Stimulated activated CD4-positive, alpha-beta T cell treated with anti-CD3 and anti-CD28 coated beads, TNF-alpha, amount 100 ng/mL, for 4 hours (primary cell): Measurements from ENCODE around the gene MDM1.
A peak's percentile ranks its signal among the peaks of the same experiment; 100 is the strongest.

ENCODE experiments used
- DNase-seq, 3 experiments: peaks; one replicate each; pipeline ENCODE4 v3.0.0-alpha.2; 2020; ENCODE audit warnings: low read depth in 3 of 3

MDM1 gene

DNA sequence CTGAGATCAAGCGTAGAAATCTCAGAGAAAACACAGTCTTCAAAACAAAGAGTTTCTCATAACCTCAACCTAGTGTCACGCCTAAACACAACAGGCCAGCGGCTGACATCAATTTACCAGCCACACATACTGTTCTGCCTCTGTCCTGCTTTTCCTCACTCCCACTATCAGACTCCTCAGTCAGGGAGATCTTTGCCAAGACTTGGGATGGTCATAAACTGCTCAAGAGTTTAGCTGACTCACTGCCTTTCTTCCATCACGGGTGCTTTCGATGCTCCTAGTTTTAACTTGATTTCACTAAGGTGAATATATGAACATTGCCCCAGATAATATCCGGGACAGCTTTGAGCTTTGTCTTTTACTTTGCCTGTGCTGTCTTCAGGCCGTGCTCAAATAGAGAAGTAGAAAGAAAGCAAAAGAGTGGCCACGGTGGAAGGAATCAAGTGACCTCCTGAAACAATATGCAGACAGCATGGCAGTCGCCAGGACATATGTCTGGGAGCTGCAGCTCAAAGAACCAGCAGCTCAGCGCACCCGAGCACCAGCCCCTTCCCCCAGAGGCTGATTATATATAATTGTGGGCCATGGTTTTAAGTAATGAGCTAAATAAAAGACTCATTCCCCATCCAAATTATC lies 12.1 kb downstream of the MDM1 start:
- no peak for DNase-seq

DNA sequence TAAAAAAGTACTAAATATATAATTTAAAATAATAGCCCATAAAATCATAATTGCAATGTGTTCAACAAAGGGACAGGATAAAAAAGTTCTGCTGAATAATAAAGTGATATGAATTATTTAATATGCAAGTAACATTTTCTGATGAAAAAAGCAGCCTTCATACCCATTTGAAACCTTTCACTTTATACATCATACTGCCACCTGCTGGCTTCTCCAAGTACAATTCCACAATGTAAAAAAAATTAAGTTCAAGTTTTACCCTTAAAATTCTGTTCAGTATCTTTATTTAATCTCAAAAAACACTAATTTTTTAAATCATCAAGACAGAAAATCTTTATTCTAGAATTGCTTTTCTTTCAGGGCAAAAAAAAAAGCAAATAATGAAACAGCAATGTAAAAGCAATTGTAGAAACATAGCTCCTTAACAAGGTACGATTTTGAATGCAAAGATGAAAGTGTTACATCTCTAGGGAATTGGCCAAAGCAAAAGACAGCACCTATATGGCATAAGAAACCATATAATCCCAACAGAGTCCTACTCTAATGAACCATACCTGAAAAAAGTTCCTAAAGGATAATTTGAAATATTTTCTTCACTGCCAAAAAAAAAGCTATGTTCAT lies 15.0 kb downstream of the MDM1 start:
- peak in 1 of 3 experiments; percentile 36 for DNase-seq

DNA sequence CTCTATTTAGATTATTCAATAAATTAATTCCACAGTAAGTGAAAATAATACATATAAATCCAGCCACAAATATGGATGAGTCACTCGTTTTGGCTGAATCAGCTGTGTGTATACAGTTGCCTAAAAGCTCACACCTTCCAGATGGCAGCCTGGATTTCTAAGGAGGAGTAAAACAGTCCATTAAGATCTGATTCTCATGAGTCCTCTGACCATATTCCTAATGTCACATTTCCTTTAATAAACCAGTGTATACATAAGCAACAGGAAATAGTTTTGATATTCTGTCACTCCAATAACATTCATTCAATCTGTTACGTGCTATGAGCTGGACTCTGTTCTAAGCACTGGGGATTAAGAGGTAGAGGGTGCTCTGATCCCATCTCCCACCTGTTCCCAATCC lies 21.8 kb downstream of the MDM1 start:
- DNase-seq = no peak

DNA sequence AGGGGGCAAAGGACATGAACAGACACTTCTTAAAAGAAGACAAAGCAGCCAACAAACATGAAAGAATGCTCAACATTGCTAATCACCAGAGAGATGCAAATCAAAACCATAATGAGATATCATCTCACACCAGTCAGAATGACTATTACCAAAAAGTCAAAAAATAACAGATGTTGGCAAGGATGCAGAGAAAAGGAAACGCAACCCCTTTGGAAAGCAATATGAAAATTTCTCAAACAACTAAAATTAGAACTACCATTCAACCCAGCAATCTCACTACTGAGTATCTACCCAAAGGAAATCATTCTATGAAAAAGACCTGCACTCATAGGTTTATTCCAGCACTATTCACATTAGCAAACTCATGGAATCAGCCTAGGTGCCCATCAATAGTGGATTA lies 25.6 kb downstream of the MDM1 start:
- DNase-seq = no peak

DNA sequence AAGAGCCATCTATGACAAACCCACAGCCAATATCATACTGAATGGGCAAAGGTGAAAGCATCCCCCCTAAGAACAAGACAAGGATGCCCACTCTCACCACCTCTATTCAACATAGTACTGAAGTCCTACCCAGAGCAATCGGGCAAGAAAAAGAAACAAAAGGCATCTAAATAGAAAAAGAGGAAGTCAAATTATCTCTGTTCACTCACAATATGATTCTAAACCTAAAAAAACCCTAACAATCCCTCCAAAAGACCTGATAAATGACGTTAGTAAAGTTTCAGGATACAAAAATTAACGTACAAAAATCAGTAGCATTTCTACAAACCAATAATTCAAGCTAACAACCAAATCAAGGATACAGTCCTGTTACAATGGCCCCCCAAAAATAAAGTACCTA lies 26.9 kb downstream of the MDM1 start:
- no peak for DNase-seq

DNA sequence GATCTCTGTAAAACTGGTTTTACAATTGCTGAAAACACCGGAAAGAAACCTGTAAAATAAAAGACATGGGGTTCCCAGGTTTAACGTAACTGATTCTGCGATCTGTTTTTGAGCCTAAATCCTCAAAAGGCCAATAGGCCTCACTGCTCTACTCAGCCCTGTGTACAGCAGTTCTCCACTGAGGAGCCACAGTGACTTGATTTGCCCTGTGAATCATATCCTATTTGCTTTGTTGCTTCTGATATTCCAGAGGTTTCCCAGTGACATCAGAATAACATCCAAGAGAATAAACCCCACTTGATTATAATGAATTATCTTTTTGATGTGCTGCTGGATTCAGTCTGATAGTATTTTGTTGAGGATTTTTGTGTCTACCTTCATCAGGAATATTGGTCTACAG lies 27.5 kb downstream of the MDM1 start:
- DNase-seq = no peak

DNA sequence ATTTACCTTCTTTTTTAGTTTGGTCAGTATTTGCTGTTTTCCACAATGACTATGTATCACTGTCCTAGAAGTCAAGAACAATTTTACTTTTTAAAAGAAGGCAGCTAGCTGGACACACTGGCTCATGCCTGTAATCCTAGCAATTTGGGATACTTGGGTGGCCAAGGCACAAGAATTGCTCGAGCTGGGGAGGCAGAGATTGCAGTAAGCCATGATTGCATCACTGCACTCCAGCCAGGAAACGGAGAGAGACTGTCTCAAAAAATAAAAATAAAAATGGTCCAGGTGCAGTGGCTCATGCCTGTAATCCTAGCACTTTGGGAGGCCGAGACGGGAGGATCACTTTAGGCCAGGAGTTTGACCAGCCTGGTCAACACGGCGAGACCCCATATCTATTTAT lies 28.3 kb downstream of the MDM1 start:
- DNase-seq = no peak

DNA sequence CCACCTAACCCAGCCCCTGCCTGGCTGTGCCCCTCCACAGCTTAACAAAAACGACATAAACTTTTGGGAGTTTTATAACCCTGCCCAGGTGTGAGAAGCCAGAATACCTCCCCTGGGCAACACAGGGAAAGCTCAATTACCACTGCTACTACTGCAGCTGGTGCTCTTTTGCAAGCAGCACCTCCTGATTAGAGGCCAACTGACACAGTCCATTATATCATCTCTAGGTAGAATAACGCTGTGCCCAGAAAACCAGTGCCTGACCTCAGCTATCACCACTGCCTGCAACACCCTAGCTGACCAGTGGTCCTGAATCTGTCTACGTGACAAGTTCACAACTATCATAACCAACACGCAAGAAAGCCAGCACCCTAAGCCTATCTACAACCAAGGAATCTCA lies 34.2 kb downstream of the MDM1 start:
- no peak for DNase-seq

DNA sequence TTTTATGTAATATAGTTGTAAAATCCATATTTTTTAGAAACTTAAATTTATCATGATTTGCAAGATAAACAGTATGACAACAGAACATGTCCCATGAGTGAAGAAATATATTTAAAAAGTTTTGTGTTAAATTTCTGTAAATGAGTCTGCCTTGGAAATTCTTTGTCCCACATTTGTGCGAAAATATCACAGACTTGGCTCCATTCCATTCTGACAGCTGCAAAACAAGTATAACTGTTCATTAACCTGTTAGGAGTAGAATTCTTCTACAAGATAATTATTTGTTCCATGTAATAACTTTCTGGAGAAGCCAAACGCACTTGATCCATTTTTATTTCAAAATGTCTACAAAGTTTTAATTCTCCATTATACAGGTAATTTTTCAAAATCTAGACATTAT lies 37.9 kb downstream of the MDM1 start:
- DNase-seq = no peak

DNA sequence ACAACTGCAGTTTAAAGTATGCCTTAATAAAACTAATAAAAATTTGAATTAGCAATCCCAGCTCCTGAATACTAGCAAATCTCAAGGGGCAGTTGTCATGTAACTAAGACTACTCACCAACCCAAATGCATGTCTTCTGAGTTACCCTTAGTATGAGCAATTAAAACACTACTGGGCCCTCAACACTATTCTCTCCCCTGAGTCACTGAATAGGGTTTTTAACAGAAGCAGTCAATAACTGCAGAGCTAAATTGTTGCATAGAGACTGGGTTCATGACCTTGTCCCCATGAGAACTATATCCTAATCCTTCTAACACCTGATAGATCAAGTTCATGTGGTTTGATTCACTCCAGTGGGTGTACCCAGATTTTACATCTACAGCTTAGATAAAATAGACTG lies 38.8 kb downstream of the MDM1 start:
- no peak for DNase-seq

DNA sequence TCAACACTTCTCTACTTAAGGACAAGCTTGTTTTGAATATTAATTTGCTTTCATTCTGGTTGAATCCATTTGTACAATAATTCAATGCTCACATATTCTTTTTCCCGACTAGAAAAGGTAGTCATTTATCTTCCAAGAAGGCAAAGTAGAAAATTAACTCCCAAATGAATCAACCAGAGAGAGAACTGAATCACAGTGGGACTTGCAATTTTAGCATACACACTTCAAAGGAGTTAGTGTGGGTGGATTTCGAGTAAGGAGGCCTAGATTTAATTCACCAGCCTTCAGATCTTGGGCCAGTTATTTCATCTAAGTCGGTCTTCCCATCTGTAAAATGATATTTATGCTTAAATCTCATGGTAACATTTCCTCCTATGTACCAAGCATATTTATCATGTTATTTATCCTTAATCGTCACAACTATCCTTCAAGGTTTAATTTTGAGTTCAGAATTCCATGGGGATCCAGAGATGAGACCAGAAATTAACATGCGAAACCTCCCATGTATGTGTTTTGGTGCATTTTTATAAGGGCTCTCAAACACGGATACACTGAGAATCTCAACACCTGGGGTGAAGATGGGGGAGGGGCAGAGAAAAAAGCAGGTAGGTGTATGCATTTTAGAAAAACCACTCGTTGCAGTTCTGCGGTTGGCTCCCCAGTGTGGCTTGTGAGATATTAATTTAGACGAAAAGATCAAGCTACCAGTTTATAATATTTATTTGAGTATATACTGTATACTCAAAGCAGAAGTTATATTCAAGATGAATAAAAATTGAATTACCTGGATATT lies 39.8 kb downstream of the MDM1 start:
- no peak for DNase-seq

DNA sequence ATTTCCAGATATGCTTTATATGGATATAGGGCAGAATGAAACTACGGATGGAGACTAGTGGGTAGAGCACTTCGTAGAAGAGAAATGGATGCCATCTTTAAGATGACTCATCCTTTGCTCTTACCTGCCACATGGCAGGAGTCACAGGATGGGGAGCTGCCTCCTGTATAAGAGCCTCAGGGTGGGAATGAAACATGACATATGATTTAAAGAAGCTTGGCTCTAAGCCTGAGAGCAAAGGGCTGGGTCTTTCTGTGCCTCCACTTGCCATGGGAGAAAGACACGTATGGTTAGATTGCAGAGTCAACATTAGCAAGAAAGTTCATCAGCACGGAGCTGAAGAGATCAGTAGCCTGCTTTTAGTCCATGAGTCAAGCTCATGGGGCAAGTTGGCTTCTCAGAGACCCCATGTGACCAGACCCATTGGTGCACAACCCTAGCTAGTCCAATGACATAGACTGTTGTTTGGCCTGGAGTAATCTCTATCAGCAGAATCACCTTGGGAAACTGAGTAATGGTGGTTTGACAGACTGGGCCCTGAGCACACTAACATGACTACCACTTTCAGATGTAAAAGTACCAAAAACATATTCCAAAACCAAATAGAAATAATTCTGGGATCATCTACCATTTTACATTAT lies 40.6 kb downstream of the MDM1 start:
- no peak for DNase-seq

DNA sequence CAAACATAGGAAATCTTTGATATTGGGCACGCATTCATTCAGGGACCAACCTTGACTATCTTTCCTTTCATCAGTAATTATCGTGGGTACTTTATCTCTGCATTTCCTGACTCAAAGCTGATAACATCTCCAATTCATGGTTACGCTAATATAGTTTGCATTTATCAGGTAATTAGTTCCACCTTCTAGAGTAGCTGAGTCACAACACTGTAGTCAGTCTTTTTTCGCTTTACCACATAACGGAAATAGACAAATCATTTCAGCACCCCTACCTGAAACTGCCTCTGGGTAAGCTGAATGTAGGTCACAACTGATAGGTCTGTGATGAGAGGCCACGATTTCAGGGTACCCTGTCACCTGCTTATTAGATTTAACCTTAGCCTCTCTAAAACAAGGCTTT lies 42.0 kb downstream of the MDM1 start:
- peak in 1 of 3 experiments; percentile 11 for DNase-seq

DNA sequence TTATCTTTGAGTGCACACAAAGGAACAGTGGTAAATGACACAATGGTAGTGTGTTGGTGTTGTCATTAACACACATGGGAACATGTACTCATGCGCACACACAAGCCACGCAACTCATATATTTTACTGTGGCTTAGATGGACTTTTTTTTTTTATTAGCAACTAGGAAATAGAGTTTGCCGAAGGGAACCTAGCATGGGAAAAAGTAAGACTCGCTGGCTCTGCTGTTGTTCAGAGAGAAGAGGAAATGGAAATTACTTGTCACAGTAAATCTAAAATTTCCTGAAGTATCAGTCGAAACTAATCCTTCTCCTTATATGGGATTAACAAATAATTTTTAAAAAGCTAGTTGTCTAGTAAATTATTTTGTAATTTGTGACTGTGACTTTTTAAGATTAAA lies 45.1 kb downstream of the MDM1 start:
- no peak for DNase-seq

DNA sequence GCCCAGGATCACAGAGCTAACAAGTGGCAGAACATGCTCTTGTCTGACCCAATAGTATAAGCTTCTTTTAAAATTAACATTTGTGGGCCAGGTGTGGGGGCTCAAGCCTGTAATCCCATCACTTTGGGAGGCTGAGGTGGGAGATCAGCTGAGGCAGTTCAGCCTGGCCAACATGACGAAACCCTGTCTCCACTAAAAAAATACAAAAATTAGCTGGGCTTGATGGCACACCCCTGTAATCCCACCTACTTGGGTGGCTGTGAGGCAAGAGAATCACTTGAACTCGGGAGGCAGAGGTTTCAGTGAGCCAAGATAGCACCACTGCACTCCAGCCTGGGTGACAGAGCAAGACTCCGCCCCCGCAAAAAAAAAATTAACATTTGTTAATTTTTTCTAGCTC lies 45.8 kb downstream of the MDM1 start:
- no peak for DNase-seq

DNA sequence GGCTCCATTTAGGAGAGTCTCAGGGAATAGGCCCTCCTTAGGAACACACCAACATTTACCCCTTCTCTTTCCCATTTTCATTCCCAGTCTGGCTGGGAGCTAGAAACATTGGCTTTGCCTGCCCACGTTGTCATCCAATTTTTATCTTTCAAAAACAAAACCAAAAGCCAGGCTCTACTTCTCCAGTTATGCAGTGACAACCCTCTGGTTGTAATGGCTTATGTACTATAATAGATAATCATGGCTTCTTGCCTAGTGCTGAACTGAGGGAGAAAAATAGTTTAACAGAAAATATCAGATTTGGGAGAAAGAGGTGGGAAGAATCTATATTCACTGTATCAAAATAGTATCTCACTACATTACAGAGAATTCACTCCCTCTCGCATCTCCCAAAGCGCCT lies 46.6 kb downstream of the MDM1 start:
- no peak for DNase-seq

DNA sequence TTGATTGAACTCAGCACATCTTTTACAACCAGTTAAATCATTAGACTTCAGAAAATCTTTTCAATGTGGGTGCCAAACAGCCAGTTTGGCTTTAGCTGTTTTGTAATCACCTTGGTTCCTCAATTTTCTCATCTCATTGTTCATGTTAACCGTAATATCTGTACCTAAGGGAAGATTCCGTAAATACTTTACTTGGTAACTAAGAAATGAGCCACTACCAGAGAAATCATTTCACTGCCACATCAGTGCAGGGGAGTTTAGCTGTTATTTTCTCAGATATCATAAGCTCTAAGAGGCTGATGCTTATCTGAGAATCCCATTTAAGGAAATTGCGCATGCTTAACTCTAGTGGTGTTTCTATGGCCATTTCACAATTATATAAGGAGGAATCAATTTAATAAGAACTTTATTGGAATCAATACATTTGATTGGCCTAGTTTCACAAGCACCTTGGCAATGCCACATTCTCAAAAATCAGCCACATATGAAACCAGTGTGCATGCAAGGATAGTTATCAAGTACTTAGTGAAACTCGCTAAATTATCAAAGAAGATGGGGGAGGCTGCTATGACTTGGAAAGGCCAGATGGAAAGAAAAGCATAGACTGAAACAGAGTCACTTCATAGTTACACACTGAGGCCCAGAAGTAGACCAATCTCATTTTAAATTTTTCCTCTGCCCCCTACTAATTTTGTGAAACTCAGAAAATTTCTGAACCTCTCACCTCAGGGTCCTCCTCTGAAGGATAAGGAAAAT lies 50.7 kb downstream of the MDM1 start:
- no peak for DNase-seq

DNA sequence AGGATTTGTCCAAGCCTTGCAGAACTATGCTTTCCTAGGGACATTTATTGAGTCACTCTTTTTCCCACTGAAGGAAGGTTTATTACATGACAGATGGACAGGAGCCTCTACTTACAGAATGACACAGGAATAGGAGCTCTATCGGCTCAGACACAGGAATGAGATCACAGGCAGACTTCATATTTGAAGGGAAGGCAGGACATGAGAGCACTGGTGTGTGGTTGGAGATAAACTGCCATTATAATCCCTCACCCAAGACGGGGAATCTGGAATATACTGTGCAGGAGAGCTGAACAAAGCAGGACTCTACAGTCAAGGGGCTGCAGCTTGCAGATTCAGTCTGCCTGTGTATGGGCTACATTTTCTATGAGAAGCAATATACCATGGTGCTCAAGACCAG lies 51.9 kb downstream of the MDM1 start:
- DNase-seq = no peak

DNA sequence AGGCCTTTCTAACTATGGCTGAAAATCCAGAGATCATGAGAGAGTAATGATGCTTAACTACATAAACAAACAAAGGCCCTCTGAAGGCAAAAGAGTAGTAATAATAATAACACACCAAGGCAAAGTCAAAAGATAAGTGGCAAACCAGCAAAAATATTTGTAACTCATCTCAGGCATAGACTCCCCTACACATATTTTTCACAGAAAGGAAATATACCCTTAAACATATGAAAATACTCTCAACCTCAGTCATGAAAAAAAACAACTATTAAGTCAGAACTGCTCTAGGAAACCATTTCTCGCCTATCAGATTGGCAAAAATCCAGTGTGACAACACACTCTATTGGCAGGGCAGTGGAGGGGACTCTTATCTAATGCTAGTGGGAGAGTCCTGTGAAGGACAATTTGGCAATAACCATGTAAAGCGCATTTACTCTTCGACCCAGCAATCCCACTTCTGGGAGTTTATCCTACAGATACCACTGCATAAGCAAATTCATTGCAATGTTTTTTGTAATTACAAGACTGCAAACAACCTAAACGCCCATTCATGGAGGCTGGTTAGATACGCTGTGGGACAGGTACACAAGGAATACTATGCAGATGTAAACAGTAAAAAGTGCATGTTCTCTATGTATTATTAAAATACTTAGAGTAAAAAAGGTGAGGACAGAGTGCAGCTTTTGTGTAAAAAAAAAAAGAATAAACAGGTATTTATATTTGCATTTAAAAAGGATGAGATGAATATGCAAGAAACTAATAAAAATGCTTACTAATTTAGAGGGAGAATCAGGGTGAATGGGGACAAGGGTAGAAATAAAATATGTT lies 52.7 kb downstream of the MDM1 start:
- no peak for DNase-seq

DNA sequence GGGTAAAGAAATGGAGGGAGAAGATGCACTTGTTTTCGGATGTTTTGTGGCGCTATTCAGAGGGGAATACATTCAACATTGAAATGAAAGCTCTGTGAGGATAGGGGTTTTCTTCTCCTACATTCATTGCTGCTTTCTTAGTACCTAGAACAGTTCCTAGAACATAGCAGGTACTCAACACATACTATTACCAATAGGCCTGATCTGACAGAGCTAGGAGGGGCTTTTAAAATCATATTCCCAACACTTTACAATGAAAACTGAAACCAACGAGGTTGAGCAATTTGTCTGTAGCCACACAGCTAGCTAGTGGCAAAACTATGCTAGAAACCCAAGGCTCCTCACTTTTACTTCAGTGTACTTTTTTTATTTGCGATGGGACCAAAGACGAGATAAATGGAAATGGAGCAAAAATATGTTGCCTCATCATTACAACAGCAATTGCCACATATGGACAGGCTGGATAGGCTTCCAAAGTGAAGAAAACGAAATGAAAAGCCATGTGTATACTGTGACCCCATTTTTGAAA lies 55.7 kb downstream of the MDM1 start:
- DNase-seq = no peak

DNA sequence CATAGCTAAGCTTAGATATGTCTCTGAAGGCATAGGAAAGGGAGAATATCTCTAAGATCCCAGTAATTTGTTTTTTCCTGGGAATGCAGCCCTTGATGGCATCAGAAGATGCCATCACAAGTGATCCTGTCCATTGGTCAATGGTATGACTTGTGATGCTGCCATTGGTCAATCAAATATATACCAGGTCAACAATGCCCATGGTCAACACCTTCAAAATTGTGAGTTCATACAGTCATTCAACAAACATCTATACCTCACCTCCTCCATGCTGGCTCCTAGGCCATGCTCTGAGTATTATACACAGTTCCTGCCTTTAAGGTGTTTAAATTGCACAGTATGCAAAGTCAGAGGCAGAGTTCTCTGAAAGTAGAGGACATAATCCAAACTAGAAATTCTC lies 59.4 kb downstream of the MDM1 start:
- no peak for DNase-seq
